Measurements from ENCODE around the gene PLEKHH2. TPM values are rescaled to one million over a fixed set of nuclear protein-coding genes. Genes with fewer than 3 reads are reported as not detected.

Gene PLEKHH2
- total RNA-seq, 1 donor from 2014 or later, result 4.2 TPM

DNA sequence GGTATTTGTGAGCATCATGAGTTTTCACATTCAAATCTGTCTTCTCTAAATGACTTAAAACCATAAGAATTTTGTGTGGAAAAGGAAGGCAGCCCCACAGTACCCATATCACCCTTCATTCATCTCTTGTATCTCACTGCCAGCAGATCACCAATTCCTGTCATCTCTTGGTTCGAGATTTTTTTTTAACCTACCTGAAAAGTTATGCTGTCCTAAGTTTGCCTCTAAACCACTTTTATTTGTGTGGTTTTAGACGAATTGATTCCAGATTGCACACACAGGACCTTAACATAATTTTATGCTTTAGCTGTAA, 169.6 kb downstream of the PLEKHH2 start:
- H3K4me3 ChIP-seq (ENCODE audit: low read depth, low read length), result no peak overlapping the region
- TF ChIP-seq CTCF (conservative IDR thresholded peaks at IDR 0.05; ENCODE audit: low read depth, low read length), result no peak
- DNase-seq (ENCODE audit: low read depth), result no peak

DNA sequence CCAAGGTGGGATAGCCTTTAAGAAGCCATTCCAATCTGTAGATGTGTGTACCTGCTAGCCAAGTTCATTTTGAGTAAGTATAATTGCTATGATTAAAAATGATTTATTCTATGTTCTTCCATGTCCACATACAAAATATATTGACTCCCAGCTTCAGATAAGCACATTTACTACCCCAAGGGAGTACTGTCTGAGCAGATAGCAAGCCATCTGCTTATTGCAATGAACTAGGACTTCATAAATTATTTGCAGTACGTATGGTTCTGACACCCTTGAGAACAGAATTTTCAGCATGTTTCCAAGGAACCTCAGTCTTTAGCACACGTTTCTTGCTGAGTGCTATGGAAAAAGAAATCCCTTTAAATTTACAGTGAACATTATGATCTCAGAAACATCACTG, 173.4 kb downstream of the PLEKHH2 start:
- no peak for TF ChIP-seq CTCF (conservative IDR thresholded peaks at IDR 0.05; ENCODE audit: low read depth, low read length)
- no peak overlapping the region for H3K4me3 ChIP-seq (ENCODE audit: low read depth, low read length)
- no peak for DNase-seq (ENCODE audit: low read depth)

GRCh38 chr2:43810888-43811287, 173.8 kb downstream of the PLEKHH2 start:
- no peak for TF ChIP-seq CTCF (conservative IDR thresholded peaks at IDR 0.05; ENCODE audit: low read depth, low read length)
- no peak overlapping the region for H3K4me3 ChIP-seq (ENCODE audit: low read depth, low read length)
- no peak for DNase-seq (ENCODE audit: low read depth)

GRCh38 chr2:43812006-43812405, 174.9 kb downstream of the PLEKHH2 start:
- no peak overlapping the region for H3K4me3 ChIP-seq (ENCODE audit: low read depth, low read length)
- no peak for TF ChIP-seq CTCF (conservative IDR thresholded peaks at IDR 0.05; ENCODE audit: low read depth, low read length)
- no peak for DNase-seq (ENCODE audit: low read depth)

GRCh38 chr2:43812947-43813346, 175.9 kb downstream of the PLEKHH2 start:
- TF ChIP-seq CTCF (conservative IDR thresholded peaks at IDR 0.05; ENCODE audit: low read depth, low read length), result no peak
- no peak for DNase-seq (ENCODE audit: low read depth)
- no peak overlapping the region for H3K4me3 ChIP-seq (ENCODE audit: low read depth, low read length)

GRCh38 chr2:43814711-43815110, 177.7 kb downstream of the PLEKHH2 start:
- H3K4me3 ChIP-seq (ENCODE audit: low read depth, low read length), result no peak overlapping the region
- no peak for DNase-seq (ENCODE audit: low read depth)
- no peak for TF ChIP-seq CTCF (conservative IDR thresholded peaks at IDR 0.05; ENCODE audit: low read depth, low read length)

Other genes starting within 250 kb of the PLEKHH2 start
- 11.0 and 18.6 TPM in 2 replicates for gene THADA, start 41.2 kb upstream of the PLEKHH2 start, total RNA-seq
- gene C1GALT1C1L, start 39.2 kb downstream of the PLEKHH2 start, total RNA-seq, result 0.29 and 1.1 TPM in 2 replicates
- gene DYNC2LI1, start 136.8 kb downstream of the PLEKHH2 start, total RNA-seq, result 15.1 and 37.0 TPM in 2 replicates
- gene ABCG5, start 201.6 kb downstream of the PLEKHH2 start, total RNA-seq, result not detected in 2 replicates
- not detected in 2 replicates for gene ABCG8, start 201.7 kb downstream of the PLEKHH2 start, total RNA-seq

All from epithelial cell of proximal tubule (primary cell).